ENCODE results near the gene GNS.
"Not testable (repeated sequence)": the region's sequence is repeated elsewhere in the genome, so short reads cannot be mapped to it uniquely, and the experiment has no call there.

Gene GNS

DNA sequence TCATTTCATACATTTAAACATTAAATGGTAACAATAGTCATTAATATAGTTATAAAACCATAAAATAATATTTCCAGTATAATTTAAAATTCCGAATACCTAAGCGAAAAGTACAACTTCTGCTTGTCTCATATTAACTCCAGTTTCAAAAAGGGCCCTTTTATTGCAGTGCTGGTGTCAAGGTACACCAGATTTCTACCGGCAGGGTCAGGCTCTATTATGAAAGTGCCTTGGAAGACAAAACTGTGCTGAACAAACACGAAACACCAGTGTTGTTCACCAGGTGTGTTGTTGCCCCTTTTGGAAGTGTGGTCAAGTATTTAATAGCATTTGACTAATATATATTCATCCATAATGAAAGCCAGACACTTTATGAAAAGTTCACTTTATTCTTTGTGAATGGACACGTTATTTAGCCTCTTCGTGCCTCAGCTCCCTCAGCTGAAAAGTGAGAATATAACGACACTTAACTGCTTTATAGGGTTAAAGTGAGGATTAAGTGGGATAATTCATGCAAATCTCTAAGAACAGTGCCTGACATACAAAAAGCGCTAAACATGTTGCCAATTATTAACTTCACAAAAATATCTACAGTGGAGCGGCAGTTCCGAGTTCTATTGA, 20.3 kb upstream of the GNS start:
- DNase-seq, result no peak

DNA sequence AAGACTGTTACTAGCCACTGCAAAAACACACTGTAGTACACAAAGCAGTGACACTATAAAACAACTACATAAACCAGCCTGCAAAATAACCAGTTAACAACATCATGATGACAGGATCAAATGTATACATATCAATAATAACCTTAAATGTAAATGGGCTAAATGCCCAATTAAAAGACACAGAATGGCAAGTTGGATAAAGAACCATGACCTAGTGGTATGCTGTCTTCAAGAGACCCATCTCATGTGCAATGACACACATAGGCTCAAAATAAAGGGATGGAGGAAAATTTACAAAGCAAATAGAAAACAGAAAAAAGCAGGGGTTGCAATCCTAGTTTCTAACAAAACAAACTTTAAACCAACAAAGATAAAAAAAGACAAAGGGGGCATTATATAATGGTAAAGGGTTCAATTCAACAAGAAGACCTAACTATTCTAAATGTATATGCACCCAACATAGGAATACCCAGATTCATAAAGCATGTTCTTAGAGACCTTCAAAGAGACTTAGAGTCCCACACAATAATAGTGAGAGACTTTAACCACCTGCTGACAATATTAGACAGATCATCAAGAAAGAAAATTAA, 16.0 kb upstream of the GNS start:
- DNase-seq, result not testable (repeated sequence)

DNA sequence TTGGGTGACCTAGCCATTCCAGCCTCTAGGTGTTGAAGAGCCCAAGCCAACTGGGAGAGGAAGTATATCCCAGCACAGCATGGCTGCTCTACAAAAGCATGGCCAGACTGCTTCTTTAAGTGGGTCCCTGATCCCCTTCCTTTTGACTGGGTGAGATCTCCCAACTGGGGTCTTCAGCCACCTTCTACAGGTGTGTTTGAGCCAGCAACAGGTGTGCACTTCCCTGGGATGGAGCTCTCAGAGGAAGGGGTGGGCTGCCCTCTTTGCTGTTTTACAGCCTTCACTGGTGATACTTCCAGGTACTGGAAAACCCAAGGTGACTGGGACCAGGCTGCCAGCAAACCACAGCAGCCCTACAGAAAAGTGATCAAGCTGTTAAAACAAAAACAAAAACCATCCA, 14.2 kb upstream of the GNS start:
- DNase-seq, result no peak

GRCh38 chr12:64767495-64767894, 8.3 kb upstream of the GNS start:
- DNase-seq, result no peak

- no peak for DNase-seq
Observed at GRCh38 chr12:64760808-64761573, 1.8 kb upstream of the GNS start.

DNA sequence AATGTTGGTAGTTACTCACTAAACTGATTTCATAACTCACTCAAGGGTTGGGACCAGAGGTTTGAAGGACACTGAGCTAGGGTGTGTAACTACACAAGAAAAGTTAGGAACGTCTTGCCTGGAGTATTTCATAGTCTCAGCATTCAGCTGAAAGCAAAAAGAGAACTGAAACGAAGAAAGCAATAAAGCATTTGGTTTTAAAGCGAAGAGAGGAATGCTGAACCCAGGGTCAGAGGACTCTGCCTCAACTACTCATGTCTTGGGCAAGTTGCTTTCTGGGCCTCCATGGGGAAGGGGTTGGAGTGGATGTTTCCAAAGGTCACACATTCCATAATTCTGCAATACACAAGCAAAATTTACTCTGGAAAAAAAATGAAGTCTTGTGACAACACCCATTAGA, 1.4 kb downstream of the GNS start:
- no peak for DNase-seq

- no peak for DNase-seq
Observed at GRCh38 chr12:64756376-64756775, 2.8 kb downstream of the GNS start.

- DNase-seq, result no peak
Observed at GRCh38 chr12:64753427-64753826, 5.8 kb downstream of the GNS start.

- no peak for DNase-seq
Observed at GRCh38 chr12:64752833-64753238, 6.4 kb downstream of the GNS start.

DNA sequence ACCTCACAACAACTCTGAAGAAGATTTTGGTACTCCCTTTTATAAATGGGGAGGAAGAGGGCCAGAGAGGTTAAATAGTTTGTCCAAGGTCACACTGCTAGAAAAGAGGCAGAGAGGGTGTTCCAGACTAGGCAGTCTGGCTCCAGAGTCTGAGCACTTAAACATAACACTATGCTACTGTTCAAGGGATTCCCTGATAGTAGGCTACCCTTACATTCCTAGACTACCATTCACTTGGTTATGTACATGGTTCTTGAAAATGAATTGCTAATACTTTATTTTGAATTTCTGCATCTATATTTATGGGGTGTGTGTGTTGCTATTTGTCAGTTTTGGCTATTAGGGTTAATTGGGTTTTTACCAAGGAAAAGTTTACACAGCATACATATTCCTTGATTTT, 7.2 kb downstream of the GNS start:
- DNase-seq, result no peak

- DNase-seq, result no peak
Observed at GRCh38 chr12:64749461-64750200, 9.6 kb downstream of the GNS start.

DNA sequence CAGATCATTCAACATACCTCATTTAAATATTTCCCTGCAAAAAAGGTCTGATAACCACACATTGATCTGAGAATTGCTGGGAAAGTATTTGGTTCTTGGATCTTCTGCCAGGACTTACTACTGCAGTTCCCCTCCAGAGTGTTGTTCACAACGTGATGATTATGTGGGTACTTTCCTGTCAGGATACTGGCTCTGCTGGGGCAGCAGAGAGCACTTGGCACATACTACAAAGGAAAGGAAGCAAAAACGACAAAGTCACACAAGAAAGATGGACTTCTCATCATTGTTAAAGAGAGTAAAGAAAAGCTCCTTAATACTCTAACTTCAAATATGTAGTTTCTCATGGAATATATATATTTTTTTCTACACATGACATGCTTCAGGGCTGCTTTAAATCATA, 11.5 kb downstream of the GNS start:
- no peak for DNase-seq

DNA sequence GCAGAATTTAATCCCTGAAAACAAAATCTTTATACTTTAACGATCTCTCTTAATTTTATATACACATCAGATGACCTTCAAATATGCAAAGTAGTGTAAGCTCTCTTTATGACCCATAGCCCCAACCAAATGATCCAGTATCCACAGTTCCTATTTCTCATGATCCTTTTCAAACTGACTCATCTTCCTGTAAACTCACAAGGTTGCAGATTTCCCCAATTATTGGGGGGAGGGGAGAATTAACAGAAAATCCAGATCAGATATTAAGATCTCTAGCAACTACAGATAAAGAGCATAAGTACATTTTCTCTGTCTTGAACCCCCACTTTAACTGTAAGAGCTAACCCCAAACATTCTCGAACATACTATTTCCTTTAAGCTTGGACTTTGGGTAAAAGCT, 12.5 kb downstream of the GNS start:
- DNase-seq, result no peak

- no peak for DNase-seq
Observed at GRCh38 chr12:64745980-64746379, 13.2 kb downstream of the GNS start.

DNA sequence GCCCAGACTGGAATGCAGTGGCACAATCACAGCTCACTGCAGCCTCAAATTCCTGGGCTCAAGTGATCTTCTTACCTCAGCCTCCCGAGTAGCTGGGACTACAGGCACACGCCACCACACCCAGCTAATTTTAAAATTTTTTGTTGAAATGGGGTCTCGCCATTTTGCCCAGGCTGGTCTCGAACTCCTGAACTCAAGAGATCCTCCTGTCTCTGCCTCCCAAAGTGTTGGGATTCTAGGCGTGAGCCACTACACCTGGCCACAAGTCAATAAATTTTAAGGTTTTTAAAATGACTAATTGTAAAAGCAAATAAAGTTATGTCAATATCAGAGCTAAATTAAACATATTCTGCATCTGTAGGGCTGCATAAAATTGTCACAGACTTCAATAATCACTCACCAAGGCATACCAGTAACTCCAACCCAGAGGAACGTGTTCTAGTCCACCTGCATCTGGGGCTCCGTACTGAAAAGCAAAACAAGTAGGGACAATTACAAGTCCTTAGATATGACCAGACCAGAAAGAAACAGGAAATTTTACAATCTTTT, 13.9 kb downstream of the GNS start:
- DNase-seq, result no peak

DNA sequence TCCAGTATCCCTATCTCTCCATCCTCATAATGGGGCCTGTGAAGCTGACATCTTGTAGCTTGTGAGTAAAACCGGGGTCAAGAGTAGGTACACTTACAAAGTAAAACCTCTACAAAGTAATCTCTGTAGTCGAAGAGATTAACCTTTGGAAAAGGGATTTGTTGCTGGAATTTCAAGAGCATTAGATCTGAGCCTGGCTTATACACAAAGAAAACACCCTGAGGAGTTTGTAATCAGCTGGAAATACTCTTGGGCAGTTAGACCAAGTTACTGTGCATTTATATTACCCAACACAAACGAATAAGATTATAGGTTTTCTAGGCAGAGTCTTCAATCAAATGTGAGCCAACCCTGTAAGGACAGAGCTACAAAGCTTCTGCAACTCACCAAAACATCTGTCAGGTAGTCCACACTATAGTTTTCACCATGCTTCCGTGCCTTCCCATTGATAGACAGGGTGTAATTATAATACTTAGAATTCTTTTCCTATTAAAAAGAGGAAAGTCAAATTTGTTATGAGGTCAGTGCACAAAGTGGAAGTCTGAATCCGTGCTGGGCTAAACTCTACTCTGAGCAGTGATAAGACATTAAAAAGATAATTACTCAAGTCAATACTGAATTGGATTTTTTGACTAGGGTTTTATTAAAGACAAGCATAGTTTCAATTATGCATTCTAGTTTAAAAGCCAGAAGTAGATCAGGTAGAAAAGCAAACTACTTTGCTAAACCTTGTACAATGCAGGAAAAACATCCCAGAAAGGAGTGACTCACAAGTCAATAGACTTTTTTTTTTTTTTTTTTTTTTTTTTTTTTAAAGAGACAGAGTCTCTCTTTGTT, 14.6 kb downstream of the GNS start:
- no peak for DNase-seq

GRCh38 chr12:64743206-64743605, 16.0 kb downstream of the GNS start:
- DNase-seq, result no peak

- DNase-seq, result no peak
Observed at GRCh38 chr12:64742416-64742815, 16.8 kb downstream of the GNS start.

DNA sequence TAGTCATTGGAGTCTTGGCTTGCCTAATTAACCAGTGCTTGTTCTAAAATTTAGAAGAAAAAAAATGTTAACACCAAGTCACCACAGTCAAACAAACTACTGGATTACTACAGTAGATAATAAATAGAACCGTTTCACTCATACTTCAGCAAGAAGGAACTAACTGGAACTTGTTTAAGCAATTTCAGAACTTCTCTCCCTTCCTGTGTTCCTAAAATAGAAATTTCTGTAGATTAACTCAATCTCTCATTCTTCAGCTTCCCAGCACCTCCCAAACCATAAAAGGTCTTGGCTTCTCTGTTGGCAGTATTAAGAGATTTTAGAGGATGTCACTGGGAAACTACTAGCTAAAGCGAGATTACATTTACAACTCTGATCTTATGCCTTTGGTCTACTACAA, 18.6 kb downstream of the GNS start:
- no peak for DNase-seq

GRCh38 chr12:64739778-64740177, 19.4 kb downstream of the GNS start:
- DNase-seq, result no peak

GRCh38 chr12:64737539-64737938, 21.7 kb downstream of the GNS start:
- no peak for DNase-seq

GRCh38 chr12:64736771-64737170, 22.4 kb downstream of the GNS start:
- DNase-seq, result no peak
